Natural killer cell (primary cell): ENCODE data around the gene PRUNE2. TPM values are rescaled to one million over a fixed set of nuclear protein-coding genes. Genes with fewer than 3 reads are reported as not detected.

Experiments
- ATAC-seq, 3 donors: fragments of 150-1000 bp in 2 of 3; fragments of 200-7000 bp in 1 of 3; cut with Tn5 transposase; 1 replicate in 1 of 3; 2 replicates in 2 of 3; pipeline ENCODE4 v1.10.0; 2021; ENCODE audit warnings: mild to moderate bottlenecking in 2 of 3, moderate library complexity in 2 of 3
- DNase-seq, 2 donors: peaks; one replicate each; pipeline versions ENCODE4 v3.0.0 to v3.0.0-alpha.2; 2013 to 2021; ENCODE audit warnings: mixed read lengths in 1 of 2
- H3K27ac ChIP-seq: one replicate; pipeline ENCODE4 v1.5.1; 2013; ENCODE audit warnings: mild to moderate bottlenecking, low read length
- H3K27me3 ChIP-seq: one replicate; pipeline ENCODE4 v1.6.1; 2013; ENCODE audit warnings: low read length; ENCODE audit not compliant: control insufficient read depth, insufficient read depth
- H3K36me3 ChIP-seq: one replicate; pipeline ENCODE4 v1.6.1; 2013; ENCODE audit warnings: low read length; ENCODE audit not compliant: control insufficient read depth, insufficient read depth
- H3K4me1 ChIP-seq: one replicate; pipeline ENCODE4 v1.6.1; 2013; ENCODE audit warnings: low read length; ENCODE audit not compliant: control insufficient read depth, insufficient read depth
- H3K4me3 ChIP-seq: one replicate; pipeline ENCODE4 v1.5.1; 2013; ENCODE audit warnings: low read length
- H3K9me3 ChIP-seq: one replicate; pipeline ENCODE4 v1.6.1; 2013; ENCODE audit warnings: low read length; ENCODE audit not compliant: control insufficient read depth, insufficient read depth
- H3K27ac Mint-ChIP-seq, 2 donors: one replicate each; pipeline ENCODE4 v1.8.0; 2022; ENCODE audit warnings: mild to moderate bottlenecking in 2 of 2, mixed read lengths in 2 of 2, moderate library complexity in 1 of 2
- H3K27me3 Mint-ChIP-seq, 2 donors: one replicate each; pipeline ENCODE4 v1.8.0; 2022; ENCODE audit warnings: low read depth in 2 of 2, mixed read lengths in 2 of 2
- H3K36me3 Mint-ChIP-seq: one replicate; pipeline ENCODE4 v1.8.0; 2022; ENCODE audit warnings: mixed read lengths
- H3K4me1 Mint-ChIP-seq, 2 donors: one replicate each; pipeline ENCODE4 v1.8.0; 2022; ENCODE audit warnings: mixed read lengths in 2 of 2
- H3K4me3 Mint-ChIP-seq: one replicate; pipeline ENCODE4 v1.8.0; 2022; ENCODE audit warnings: mild to moderate bottlenecking, moderate library complexity, mixed read lengths
- H3K9me3 Mint-ChIP-seq, 2 donors: one replicate each; pipeline ENCODE4 v1.8.0; 2022; ENCODE audit warnings: mixed read lengths in 2 of 2
- WGBS: methylation state at CpG from one replicate; pipeline ENCODE4 v1.1.7; 2013; ENCODE audit warnings: missing lambda C conversion rate; ENCODE audit not compliant: insufficient coverage; 5-methylcytosine and 5-hydroxymethylcytosine counted together
- intact Hi-C: fragments of 100-400 bp; cut with micrococcal nuclease; formaldehyde crosslinking; loops from one replicate; pipeline ENCODE4 v1.14.2; 2022
- total RNA-seq, 4 donors: library from RNA; stranded (reverse); fragments of 120-200 nt in 1 of 4; gene quantifications; one replicate each; pipeline versions ENCODE4 v1.2.3 to v1.2.4, GENCODE V29; 2013 to 2022
- TF ChIP-seq, protein P1 (sequence below): fragments of 200-600 bp; IDR thresholded peaks from one replicate; pipeline ENCODE4 v1.8.0; 2022; ENCODE audit warnings: antibody characterized with exemption

PRUNE2 gene
- total RNA-seq, 3 donors from 2014 or later (not counting 1 experiment from before 2014, with no cell fraction given): 0.43 to 0.45 TPM; not detected in 1

DNA sequence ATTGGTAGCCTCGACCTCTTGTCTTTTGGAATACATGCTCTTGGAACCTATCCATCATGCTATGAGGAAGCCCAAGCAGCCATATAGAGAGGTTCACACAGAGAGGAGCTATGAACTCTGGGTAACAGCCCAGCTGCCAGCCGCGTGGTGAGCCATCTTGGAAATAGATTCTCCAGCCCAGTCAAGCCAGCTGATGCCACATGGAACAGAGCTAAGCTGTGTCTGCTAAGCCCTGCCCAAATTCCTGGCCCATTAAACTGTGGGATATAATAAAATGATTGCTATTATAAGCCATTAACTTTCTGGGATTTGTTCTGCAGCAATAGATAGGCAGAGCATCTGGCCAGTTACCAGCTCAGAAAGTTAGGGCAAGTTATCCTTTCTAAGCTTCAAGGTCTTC is 4.9 kb upstream of the PRUNE2 start:
- Mint-ChIP-seq H3K9me3 (no peaks in the 10 kb centered on the region), H3K27me3 (peaks cover 24 to 54% of the 10 kb centered on the region in 2 donors), H3K4me1 (no peaks in the 10 kb centered on the region), H3K27ac (no peak overlapping the region), H3K36me3 (no peaks in the 10 kb centered on the region), H3K4me3 (no peak overlapping the region)
- TF ChIP-seq, protein P1, sequence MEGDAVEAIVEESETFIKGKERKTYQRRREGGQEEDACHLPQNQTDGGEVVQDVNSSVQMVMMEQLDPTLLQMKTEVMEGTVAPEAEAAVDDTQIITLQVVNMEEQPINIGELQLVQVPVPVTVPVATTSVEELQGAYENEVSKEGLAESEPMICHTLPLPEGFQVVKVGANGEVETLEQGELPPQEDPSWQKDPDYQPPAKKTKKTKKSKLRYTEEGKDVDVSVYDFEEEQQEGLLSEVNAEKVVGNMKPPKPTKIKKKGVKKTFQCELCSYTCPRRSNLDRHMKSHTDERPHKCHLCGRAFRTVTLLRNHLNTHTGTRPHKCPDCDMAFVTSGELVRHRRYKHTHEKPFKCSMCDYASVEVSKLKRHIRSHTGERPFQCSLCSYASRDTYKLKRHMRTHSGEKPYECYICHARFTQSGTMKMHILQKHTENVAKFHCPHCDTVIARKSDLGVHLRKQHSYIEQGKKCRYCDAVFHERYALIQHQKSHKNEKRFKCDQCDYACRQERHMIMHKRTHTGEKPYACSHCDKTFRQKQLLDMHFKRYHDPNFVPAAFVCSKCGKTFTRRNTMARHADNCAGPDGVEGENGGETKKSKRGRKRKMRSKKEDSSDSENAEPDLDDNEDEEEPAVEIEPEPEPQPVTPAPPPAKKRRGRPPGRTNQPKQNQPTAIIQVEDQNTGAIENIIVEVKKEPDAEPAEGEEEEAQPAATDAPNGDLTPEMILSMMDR: no peak
- Histone ChIP-seq H3K27ac (no peak overlapping the region), H3K4me1 (no peaks in the 10 kb centered on the region), H3K27me3 (peaks cover 2% of the 10 kb centered on the region), H3K4me3 (no peak overlapping the region), H3K36me3 (no peaks in the 10 kb centered on the region), H3K9me3 (no peaks in the 10 kb centered on the region)
- 88% methylated on average over 3 of the region's 3 CpGs for WGBS
- DNase-seq: no peak
- intact Hi-C loops: no loop called here
- ATAC-seq: no peak

DNA sequence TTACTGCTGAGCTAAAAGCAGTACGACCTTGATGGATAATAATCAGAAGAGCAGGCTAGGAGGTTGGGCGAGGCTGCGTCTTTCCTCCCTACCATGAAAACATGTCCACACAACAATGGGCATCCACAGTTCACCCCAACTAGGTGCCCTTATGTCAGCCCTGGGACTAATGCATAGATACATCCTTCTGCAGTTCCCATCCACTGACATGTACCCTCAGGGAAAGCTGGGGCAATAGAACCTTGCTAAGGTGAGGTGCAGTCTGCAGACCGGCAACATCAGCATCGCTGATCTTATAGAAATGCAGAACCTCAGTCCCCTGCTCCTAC is 697 bp upstream of the PRUNE2 start:
- ATAC-seq (no peak), DNase-seq (no peak)
- WGBS: 21% methylated on average over 5 of the region's 5 CpGs
- Histone ChIP-seq H3K4me1 (no peaks in the 10 kb centered on the region), H3K36me3 (no peaks in the 10 kb centered on the region), H3K9me3 (no peaks in the 10 kb centered on the region), H3K27ac (no peak overlapping the region), H3K4me3 (no peak overlapping the region), H3K27me3 (peaks cover 2% of the 10 kb centered on the region)
- no peaks in the 10 kb centered on the region for H3K36me3 Mint-ChIP-seq
- intact Hi-C loops: no loop called here
- H3K27ac Mint-ChIP-seq: no peak overlapping the region
- H3K4me3 Mint-ChIP-seq: no peak overlapping the region
- H3K4me1 Mint-ChIP-seq: no peaks in the 10 kb centered on the region
- H3K9me3 Mint-ChIP-seq: no peaks in the 10 kb centered on the region
- peaks cover 33 to 66% of the 10 kb centered on the region in 2 donors for H3K27me3 Mint-ChIP-seq
- TF ChIP-seq, protein P1: no peak

DNA sequence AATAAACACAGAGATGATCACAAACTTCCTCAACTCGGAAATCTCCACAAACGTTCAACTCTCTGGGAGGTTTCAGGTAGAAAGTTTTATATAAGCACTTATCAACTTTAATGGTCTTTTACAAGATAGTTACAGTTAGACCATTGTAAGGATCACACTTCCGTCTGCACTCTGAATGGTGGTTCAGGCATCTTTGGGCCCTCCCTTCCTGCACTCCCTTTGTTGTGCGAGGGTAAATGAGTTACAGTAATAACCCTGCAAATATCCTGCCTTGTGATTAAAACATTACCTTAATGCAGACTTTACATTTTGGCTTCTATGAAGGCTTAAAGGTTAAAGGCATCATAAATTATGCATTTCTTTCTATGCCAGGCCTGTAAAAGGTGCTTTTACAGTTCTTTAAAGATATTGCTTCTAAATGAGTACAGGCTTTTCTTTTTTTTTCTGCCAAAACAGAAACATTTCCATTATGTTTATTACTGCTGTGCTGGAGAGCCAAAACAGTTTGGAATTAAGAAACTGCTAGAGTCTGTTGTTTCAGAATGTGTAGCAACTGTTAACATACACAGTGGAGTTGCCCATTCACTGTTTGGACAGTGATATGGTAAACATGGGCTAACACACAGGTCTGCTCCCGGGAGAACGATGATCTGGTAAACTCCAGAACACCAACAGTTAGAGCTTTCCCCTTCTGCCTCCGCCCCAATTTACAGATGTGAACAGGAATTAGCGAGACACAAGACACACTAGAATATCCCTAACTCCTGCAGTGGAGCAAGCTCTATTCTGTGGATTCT is 1.1 kb downstream of the PRUNE2 start:
- no peaks in the 10 kb centered on the region for H3K36me3 Mint-ChIP-seq
- no peak overlapping the region for H3K27ac ChIP-seq
- no peaks in the 10 kb centered on the region for H3K36me3 ChIP-seq
- intact Hi-C loops: no loop called here
- ATAC-seq (no peak), DNase-seq (no peak)
- peaks cover 2% of the 10 kb centered on the region for H3K27me3 ChIP-seq
- no peaks in the 10 kb centered on the region for H3K4me1 Mint-ChIP-seq
- no peak overlapping the region for H3K4me3 Mint-ChIP-seq
- no peak overlapping the region for H3K27ac Mint-ChIP-seq
- H3K27me3 Mint-ChIP-seq: peaks cover 36 to 65% of the 10 kb centered on the region in 2 donors
- 79% methylated on average over 6 of the region's 8 CpGs for WGBS
- H3K9me3 Mint-ChIP-seq: no peaks in the 10 kb centered on the region
- no peaks in the 10 kb centered on the region for H3K4me1 ChIP-seq
- no peak overlapping the region for H3K4me3 ChIP-seq
- no peaks in the 10 kb centered on the region for H3K9me3 ChIP-seq
- TF ChIP-seq, protein P1: no peak

DNA sequence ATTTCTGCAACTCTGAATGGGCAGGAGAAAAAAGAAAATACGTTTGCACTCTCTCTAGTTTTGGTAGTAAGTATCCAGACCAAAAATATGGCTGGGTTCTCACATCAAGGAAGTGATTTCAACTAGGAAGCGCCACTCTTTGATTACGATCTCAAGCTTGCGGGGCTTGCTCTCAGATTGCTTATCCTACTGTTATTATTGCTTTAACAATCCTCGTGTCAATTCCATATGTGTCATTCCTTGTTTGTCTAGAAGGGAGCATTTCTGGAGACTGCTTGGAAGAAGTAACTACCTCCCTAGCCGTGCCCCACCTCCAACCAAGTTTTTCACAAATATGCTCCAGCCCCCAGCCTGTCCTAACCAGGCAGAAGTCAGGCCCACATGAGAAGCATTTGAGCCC is 3.5 kb downstream of the PRUNE2 start:
- peaks cover 2% of the 10 kb centered on the region for H3K27me3 ChIP-seq
- WGBS: 38% methylated on average over 5 of the region's 6 CpGs
- H3K27me3 Mint-ChIP-seq: peaks cover 23 to 52% of the 10 kb centered on the region in 2 donors

More for the DNA sequence above, 3.5 kb downstream of the PRUNE2 start:
- Mint-ChIP-seq H3K4me1 (no peaks in the 10 kb centered on the region), H3K9me3 (no peaks in the 10 kb centered on the region), H3K4me3 (no peak overlapping the region), H3K36me3 (no peaks in the 10 kb centered on the region), H3K27ac (no peak overlapping the region)
- intact Hi-C loops: no loop called here
- H3K4me3 ChIP-seq: no peak overlapping the region
- TF ChIP-seq, protein P1: no peak
- H3K4me1 ChIP-seq: no peaks in the 10 kb centered on the region
- no peaks in the 10 kb centered on the region for H3K36me3 ChIP-seq
- no peak for ATAC-seq
- no peak for DNase-seq
- no peak overlapping the region for H3K27ac ChIP-seq
- no peaks in the 10 kb centered on the region for H3K9me3 ChIP-seq
